AG08396 (cell line): ENCODE data around the gene COX8C.
A peak's percentile ranks its signal among the peaks of the same experiment; 100 is the strongest.
"Not testable (repeated sequence)": the region's sequence is repeated elsewhere in the genome, so short reads cannot be mapped to it uniquely, and the experiment has no call there.

Experiments
- DNase-seq: peaks from one replicate; pipeline ENCODE4 v3.0.0; 2012; ENCODE audit warnings: low spot score, mixed read lengths

COX8C gene

GRCh38 chr14:93322929-93323599 lies 23.9 kb upstream of the COX8C start:
- no peak for DNase-seq

- DNase-seq = no peak
Observed at GRCh38 chr14:93323600-93324174, 23.3 kb upstream of the COX8C start.

GRCh38 chr14:93326196-93326595 lies 20.8 kb upstream of the COX8C start:
- no peak for DNase-seq

- DNase-seq = no peak
Observed at GRCh38 chr14:93328546-93328945, 18.4 kb upstream of the COX8C start.

- DNase-seq = no peak
Observed at GRCh38 chr14:93329965-93330608, 16.9 kb upstream of the COX8C start.

- DNase-seq = no peak
Observed at GRCh38 chr14:93330609-93331000, 16.4 kb upstream of the COX8C start.

GRCh38 chr14:93331002-93331727 lies 15.8 kb upstream of the COX8C start:
- DNase-seq = no peak

GRCh38 chr14:93331728-93332396 lies 15.1 kb upstream of the COX8C start:
- no peak for DNase-seq

- DNase-seq = peak; percentile 77
Observed at GRCh38 chr14:93332397-93332852, 14.6 kb upstream of the COX8C start.

GRCh38 chr14:93332853-93333630 lies 13.9 kb upstream of the COX8C start, which contains the start of gene BTBD7:
TSS of gene BTBD7 (minus strand) at chr14:93333036. CDS start at chr14:93296051, 36,985 bp downstream.
- peak; percentile 99 for DNase-seq

GRCh38 chr14:93333631-93334103 lies 13.3 kb upstream of the COX8C start:
- DNase-seq = no peak

- no peak for DNase-seq
Observed at GRCh38 chr14:93337143-93337753, 9.7 kb upstream of the COX8C start.

- no peak for DNase-seq
Observed at GRCh38 chr14:93337884-93338283, 9.1 kb upstream of the COX8C start.

- no peak for DNase-seq
Observed at GRCh38 chr14:93343266-93343665, 3.7 kb upstream of the COX8C start.

- DNase-seq = no peak
Observed at GRCh38 chr14:93343797-93344196, 3.2 kb upstream of the COX8C start.

- no peak for DNase-seq
Observed at GRCh38 chr14:93347850-93348249, 868 bp downstream of the COX8C start.

- DNase-seq = no peak
Observed at GRCh38 chr14:93348292-93348691, 1.3 kb downstream of the COX8C start.

GRCh38 chr14:93354873-93355272 lies 7.9 kb downstream of the COX8C start:
- not testable (repeated sequence) for DNase-seq

GRCh38 chr14:93368996-93369712 lies 22.2 kb downstream of the COX8C start:
- no peak for DNase-seq

- DNase-seq = no peak
Observed at GRCh38 chr14:93369713-93370266, 22.8 kb downstream of the COX8C start.
